Bronchial epithelial cell (primary cell): Measurements from ENCODE around the gene PPP3R1. TPM values are rescaled to one million over a fixed set of nuclear protein-coding genes. Genes with fewer than 3 reads are reported as not detected.

Experiments
- DNase-seq: peaks from one replicate; pipeline ENCODE4 v3.0.0-alpha.2; 2010; ENCODE audit warnings: low read depth
- FAIRE-seq: peaks from 2 replicates; lab custom pipeline; 2011; peaks lifted over from hg19 to GRCh38; lab: Jason Lieb, UNC
- H3K27me3 ChIP-seq: 2 replicates; pipeline ENCODE4 v1.5.1; 2011; ENCODE audit warnings: low read length; ENCODE audit not compliant: control insufficient read depth, insufficient read depth
- H3K36me3 ChIP-seq: 2 replicates; pipeline ENCODE4 v1.5.1; 2011; ENCODE audit warnings: low read length; ENCODE audit not compliant: control insufficient read depth, insufficient read depth
- H3K4me3 ChIP-seq: 2 replicates; pipeline ENCODE4 v1.5.1; 2011; ENCODE audit warnings: mild to moderate bottlenecking, low read depth, low read length, control low read depth
- total RNA-seq: library from RNA; depleted of rRNA; stranded (reverse); fragments of >200 nt; gene quantifications from 2 replicates; pipeline ENCODE4 v1.2.1, GENCODE V29; 2014
- TF ChIP-seq, protein P1 (sequence below): IDR thresholded peaks from 2 replicates; pipeline ENCODE4 v1.5.1; 2011; ENCODE audit warnings: mild to moderate bottlenecking, moderate library complexity, low read length, control low read depth, inconsistent platforms; ENCODE audit not compliant: insufficient read depth, severe bottlenecking

The PPP3R1 gene
- total RNA-seq, 1 donor from 2014 or later, result 19.2 TPM

DNA sequence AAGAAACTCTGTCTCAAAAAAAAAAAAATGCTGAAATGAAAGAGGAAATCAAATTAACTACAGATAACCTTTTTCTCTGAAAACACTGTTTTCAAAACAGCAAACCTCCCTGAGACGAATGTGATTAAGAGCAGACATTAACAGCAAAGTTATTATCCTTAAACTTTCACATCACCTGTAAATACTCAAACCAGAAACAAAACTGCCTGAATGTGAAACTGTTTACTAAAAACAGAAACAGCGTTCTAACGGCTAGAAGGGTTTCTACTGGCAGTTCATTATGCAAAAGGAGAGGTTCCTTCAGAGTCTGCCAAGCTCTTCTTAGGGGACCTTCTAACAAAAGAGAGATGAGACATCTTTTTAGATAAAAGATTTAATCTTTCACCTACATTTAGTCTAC, 48.7 kb downstream of the PPP3R1 start:
- H3K4me3 ChIP-seq, result no peak overlapping the region
- no peaks in the 10 kb centered on the region for H3K36me3 ChIP-seq
- no peaks in the 10 kb centered on the region for H3K27me3 ChIP-seq
- DNase-seq, result no peak
- no peak for FAIRE-seq
- TF ChIP-seq, protein P1, sequence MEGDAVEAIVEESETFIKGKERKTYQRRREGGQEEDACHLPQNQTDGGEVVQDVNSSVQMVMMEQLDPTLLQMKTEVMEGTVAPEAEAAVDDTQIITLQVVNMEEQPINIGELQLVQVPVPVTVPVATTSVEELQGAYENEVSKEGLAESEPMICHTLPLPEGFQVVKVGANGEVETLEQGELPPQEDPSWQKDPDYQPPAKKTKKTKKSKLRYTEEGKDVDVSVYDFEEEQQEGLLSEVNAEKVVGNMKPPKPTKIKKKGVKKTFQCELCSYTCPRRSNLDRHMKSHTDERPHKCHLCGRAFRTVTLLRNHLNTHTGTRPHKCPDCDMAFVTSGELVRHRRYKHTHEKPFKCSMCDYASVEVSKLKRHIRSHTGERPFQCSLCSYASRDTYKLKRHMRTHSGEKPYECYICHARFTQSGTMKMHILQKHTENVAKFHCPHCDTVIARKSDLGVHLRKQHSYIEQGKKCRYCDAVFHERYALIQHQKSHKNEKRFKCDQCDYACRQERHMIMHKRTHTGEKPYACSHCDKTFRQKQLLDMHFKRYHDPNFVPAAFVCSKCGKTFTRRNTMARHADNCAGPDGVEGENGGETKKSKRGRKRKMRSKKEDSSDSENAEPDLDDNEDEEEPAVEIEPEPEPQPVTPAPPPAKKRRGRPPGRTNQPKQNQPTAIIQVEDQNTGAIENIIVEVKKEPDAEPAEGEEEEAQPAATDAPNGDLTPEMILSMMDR, result no peak

DNA sequence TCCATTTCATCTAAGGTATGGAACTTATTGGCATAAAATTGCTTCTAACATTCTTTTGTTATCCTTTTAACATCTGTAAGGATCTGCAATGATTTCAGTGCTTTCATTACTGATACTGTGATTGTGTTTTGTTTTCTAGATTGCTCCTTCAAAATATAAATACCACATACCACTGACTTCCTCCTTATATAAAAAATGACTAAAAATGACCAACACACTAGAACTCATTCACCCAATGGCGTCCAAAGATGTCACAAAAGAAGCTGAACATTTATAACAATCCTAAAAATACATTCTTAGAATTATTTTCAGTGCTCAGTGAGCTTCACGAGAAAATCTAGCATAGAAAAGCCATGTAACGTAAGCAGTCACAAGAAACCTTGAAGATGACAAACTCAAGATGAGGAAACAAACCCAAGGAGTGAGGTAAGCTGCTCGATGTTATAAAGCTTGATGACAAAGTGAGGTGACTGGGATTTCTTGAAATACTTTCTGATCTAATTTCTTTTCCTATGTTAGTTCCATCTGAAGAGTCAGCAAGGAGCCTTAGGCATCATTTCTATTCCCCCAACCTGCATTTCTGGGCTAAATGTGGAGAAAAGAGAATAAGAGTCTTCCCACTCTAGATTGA, 52.1 kb downstream of the PPP3R1 start:
- no peak for FAIRE-seq
- TF ChIP-seq, protein P1, result no peak
- no peaks in the 10 kb centered on the region for H3K36me3 ChIP-seq
- no peak overlapping the region for H3K4me3 ChIP-seq
- no peak for DNase-seq
- H3K27me3 ChIP-seq, result no peaks in the 10 kb centered on the region

DNA sequence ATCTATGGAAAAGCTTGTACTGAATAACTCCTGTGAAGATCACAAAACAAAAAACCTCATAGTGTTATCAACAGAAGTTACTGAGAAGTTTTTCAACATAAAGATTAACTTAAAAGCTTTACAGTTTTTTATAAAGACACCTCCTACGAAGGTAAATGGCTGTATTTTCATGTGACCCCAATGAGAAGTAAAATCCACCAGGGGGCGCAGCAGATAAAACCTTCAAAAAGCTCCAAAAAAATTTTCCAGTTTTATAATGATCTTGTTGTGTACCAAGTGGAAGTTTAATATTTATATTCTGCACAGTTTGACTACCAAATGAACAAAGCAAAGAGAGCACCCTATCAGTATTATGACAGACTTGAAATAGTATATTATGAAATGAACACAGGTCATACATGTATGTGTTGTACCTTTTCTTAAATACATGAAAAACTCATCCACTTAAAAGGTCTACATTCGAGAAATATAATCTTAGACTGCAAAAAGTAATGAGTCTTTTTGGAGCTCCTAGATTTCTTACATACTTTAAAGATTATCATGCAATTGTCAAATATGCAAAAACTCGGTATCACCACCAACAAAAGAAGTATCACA, 56.1 kb downstream of the PPP3R1 start:
- FAIRE-seq (no peak), DNase-seq (peak; percentile 24)
- TF ChIP-seq, protein P1, result peak; percentile 25
- Histone ChIP-seq H3K4me3 (no peak overlapping the region), H3K36me3 (no peaks in the 10 kb centered on the region), H3K27me3 (no peaks in the 10 kb centered on the region)

DNA sequence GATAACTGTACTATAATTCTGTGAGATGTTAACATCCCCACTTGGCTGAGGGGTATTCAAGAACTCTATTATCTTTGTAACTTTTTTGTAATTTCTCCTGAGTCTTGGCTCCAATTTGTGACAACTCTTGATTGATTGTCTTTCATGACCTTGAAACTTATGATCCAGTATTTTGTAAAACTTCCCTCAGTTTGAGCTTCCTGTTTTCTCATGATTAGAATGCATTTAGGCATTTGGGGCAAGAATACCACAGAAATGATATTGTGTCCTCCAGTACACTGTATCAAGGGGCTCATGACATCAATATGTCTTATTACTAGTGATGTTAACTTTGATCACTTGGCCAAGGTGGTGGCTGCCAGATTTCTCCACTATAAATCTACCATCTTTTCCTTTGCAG, 57.2 kb downstream of the PPP3R1 start:
- Histone ChIP-seq H3K4me3 (no peak overlapping the region), H3K27me3 (no peaks in the 10 kb centered on the region), H3K36me3 (no peaks in the 10 kb centered on the region)
- TF ChIP-seq, protein P1, result no peak
- FAIRE-seq (no peak), DNase-seq (no peak)

DNA sequence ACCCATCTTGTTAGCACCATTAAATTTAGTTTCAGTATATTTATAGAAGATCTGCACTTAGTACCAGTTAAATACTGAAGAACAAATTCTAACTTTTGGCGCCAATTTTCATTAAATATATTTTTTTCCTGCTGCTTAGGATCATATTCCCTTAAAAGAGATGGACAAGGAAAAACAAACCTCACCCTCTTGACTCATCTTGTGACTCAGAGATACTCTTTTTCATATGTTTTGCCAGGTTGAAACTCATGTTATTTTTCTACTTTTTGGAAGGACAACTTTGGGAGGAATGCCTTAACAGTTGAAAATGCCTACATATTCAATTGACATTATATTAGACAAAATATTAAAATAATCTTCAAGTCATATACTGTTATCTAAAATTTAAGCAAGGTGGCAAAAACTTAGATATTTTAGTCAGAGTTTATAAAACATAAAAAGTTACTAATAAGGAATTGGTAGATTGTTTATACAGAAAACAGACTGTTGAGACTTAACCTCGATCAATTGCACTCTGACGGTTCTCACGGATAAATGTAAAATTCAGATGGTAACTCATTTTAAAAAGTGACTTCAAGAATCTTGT, 58.5 kb downstream of the PPP3R1 start:
- no peak overlapping the region for H3K4me3 ChIP-seq
- TF ChIP-seq, protein P1, result no peak
- no peak for FAIRE-seq
- no peaks in the 10 kb centered on the region for H3K27me3 ChIP-seq
- peak; percentile 82 for DNase-seq
- no peaks in the 10 kb centered on the region for H3K36me3 ChIP-seq
